CD14-positive monocyte (primary cell): ENCODE results near the gene ZNF652. TPM values are rescaled to one million over a fixed set of nuclear protein-coding genes. Genes with fewer than 3 reads are reported as not detected.

ENCODE experiments used
- DNase-seq, 3 donors: peaks; one replicate each; pipeline ENCODE4 v3.0.0-alpha.2; 2011 to 2022
- H2AFZ ChIP-seq: 2 replicates; pipeline ENCODE4 v1.6.0; 2012; ENCODE audit warnings: mild to moderate bottlenecking, low read depth, low read length, inconsistent platforms; ENCODE audit not compliant: insufficient read depth, poor library complexity, severe bottlenecking
- H3K27ac ChIP-seq, 2 donors: 1 replicate in 1 of 2; 2 replicates in 1 of 2; pipeline ENCODE4 v1.5.1; 2012 to 2013; ENCODE audit warnings: low read length in 2 of 2, control low read depth in 1 of 2, inconsistent platforms in 1 of 2, low read depth in 1 of 2, mild to moderate bottlenecking in 1 of 2
- H3K27me3 ChIP-seq, 2 donors: one replicate each; pipeline versions ENCODE4 v1.6.0 to v1.6.1; 2011 to 2013; ENCODE audit warnings: low read length in 2 of 2; ENCODE audit not compliant: control insufficient read depth in 2 of 2, insufficient read depth in 2 of 2
- H3K36me3 ChIP-seq, 2 donors: replicated peaks in 1 of 2; 1 replicate in 1 of 2; 2 replicates in 1 of 2; pipeline versions ENCODE4 v1.5.1 to v1.6.1; 2012 to 2013; ENCODE audit warnings: low read length in 2 of 2, control low read depth in 1 of 2, inconsistent platforms in 1 of 2, mild to moderate bottlenecking in 1 of 2; ENCODE audit not compliant: insufficient read depth in 2 of 2, control insufficient read depth in 1 of 2
- H3K4me1 ChIP-seq, 2 donors: 1 replicate in 1 of 2; 2 replicates in 1 of 2; pipeline versions ENCODE4 v1.5.1 to v1.6.1; 2012 to 2013; ENCODE audit warnings: low read length in 2 of 2, control low read depth in 1 of 2, inconsistent platforms in 1 of 2, mild to moderate bottlenecking in 1 of 2, moderate library complexity in 1 of 2; ENCODE audit not compliant: insufficient read depth in 2 of 2, control insufficient read depth in 1 of 2
- H3K4me2 ChIP-seq: replicated peaks from 2 replicates; pipeline ENCODE3; 2012; ENCODE audit warnings: low read length, moderate library complexity, mild to moderate bottlenecking; ENCODE audit not compliant: poor library complexity, severe bottlenecking; ENCODE audit errors: extremely low read depth
- H3K4me3 ChIP-seq, 3 experiments: fragments of 200-600 bp in 1 of 3; sonication (generic) in 1 of 3; replicated peaks in 1 of 3; 1 replicate in 2 of 3; 2 replicates in 1 of 3; pipeline ENCODE4 v1.5.1; 2011 to 2013; ENCODE audit warnings: low read length in 3 of 3, mild to moderate bottlenecking in 3 of 3, control low read depth in 2 of 3, low read depth in 2 of 3, inconsistent platforms in 1 of 3, moderate library complexity in 1 of 3
- H3K79me2 ChIP-seq: 2 replicates; pipeline ENCODE4 v1.6.0; 2012; ENCODE audit warnings: mild to moderate bottlenecking, control low read depth, inconsistent platforms, low read length, moderate library complexity; ENCODE audit not compliant: insufficient read depth
- H3K9ac ChIP-seq: 2 replicates; pipeline ENCODE4 v1.6.0; 2017; ENCODE audit warnings: low read length, mild to moderate bottlenecking; ENCODE audit not compliant: insufficient read depth, poor library complexity, severe bottlenecking
- H3K9me3 ChIP-seq, 2 donors: replicated peaks in 1 of 2; 1 replicate in 1 of 2; 2 replicates in 1 of 2; pipeline versions ENCODE4 v1.5.1 to v1.6.1; 2012 to 2013; ENCODE audit warnings: low read length in 2 of 2, control low read depth in 1 of 2; ENCODE audit not compliant: control insufficient read depth in 1 of 2, insufficient read depth in 1 of 2
- H4K20me1 ChIP-seq: 2 replicates; pipeline ENCODE4 v1.6.0; 2012; ENCODE audit warnings: mild to moderate bottlenecking, low read length, control low read depth, moderate library complexity; ENCODE audit not compliant: insufficient read depth
- H3K27ac Mint-ChIP-seq, 7 donors: one replicate each; pipeline ENCODE4 v1.8.0; 2020; ENCODE audit warnings: mild to moderate bottlenecking in 7 of 7, mixed read lengths in 7 of 7, moderate library complexity in 6 of 7, inconsistent platforms in 2 of 7
- H3K27me3 Mint-ChIP-seq, 3 donors: one replicate each; pipeline ENCODE4 v1.8.0; 2021 to 2022; ENCODE audit warnings: low read depth in 3 of 3, mild to moderate bottlenecking in 3 of 3, mixed read lengths in 3 of 3, moderate library complexity in 3 of 3, inconsistent platforms in 1 of 3
- H3K36me3 Mint-ChIP-seq, 2 donors: one replicate each; pipeline ENCODE4 v1.8.0; 2020; ENCODE audit warnings: mixed read lengths in 2 of 2, inconsistent platforms in 1 of 2, mild to moderate bottlenecking in 1 of 2
- H3K4me1 Mint-ChIP-seq: one replicate; pipeline ENCODE4 v1.8.0; 2020; ENCODE audit warnings: mild to moderate bottlenecking, mixed read lengths
- H3K4me3 Mint-ChIP-seq, 2 donors: one replicate each; pipeline ENCODE4 v1.8.0; 2020; ENCODE audit warnings: mild to moderate bottlenecking in 2 of 2, mixed read lengths in 2 of 2, moderate library complexity in 1 of 2
- H3K9me3 Mint-ChIP-seq, 7 donors: one replicate each; pipeline ENCODE4 v1.8.0; 2020 to 2022; ENCODE audit warnings: mixed read lengths in 7 of 7, mild to moderate bottlenecking in 6 of 7, moderate library complexity in 6 of 7, inconsistent platforms in 2 of 7
- CTCF ChIP-seq: fragments of 200-600 bp; IDR thresholded peaks from one replicate; pipeline ENCODE4 v1.8.0; 2022; ENCODE audit warnings: antibody characterized with exemption, mild to moderate bottlenecking
- WGBS: methylation state at CpG from one replicate; pipeline ENCODE4 v1.1.5; 2013; ENCODE audit warnings: missing lambda C conversion rate; ENCODE audit not compliant: insufficient coverage; 5-methylcytosine and 5-hydroxymethylcytosine counted together
- intact Hi-C, 2 donors: fragments of 100-400 bp; cut with micrococcal nuclease; formaldehyde crosslinking; loops; one replicate each; pipeline versions ENCODE4 v1.15.0 to v1.15.1; 2023
- polyA minus RNA-seq: library from RNA; depleted of rRNA, polyadenylated mRNA; stranded (reverse); fragments of >200 nt; gene quantifications from 2 replicates; pipeline ENCODE4 v1.2.3, GENCODE V29; 2012
- polyA plus RNA-seq, 3 donors: library from polyadenylated mRNA; depleted of rRNA in 1 of 3; unstranded in 2 of 3; stranded (reverse) in 1 of 3; fragments of 300-500 nt in 2 of 3; fragments of >200 nt in 1 of 3; fragmentation: Illumina TruSeq in 2 of 3; gene quantifications; 1 replicate in 2 of 3; 2 replicates in 1 of 3; pipeline ENCODE4 v1.2.3, GENCODE V29; 2012 to 2021
- total RNA-seq, 12 experiments: library from RNA in 1 of 12; stranded (reverse) in 1 of 12; fragments of 120-200 nt in 1 of 12; gene quantifications; one replicate each; pipeline ENCODE4 v1.2.4 and lab custom pipeline; 2013 to 2026; ENCODE audit warnings: mixed read lengths in 6 of 12, inconsistent platforms in 1 of 12

The ZNF652 gene
- total RNA-seq (2013) = 36.1 TPM
- polyA plus RNA-seq (10 to 100 TPM; 16.9 to 19.8 (median 18.8) TPM), polyA minus RNA-seq (12.5 and 19.5 TPM in 2 replicates), total RNA-seq (lab: John Stamatoyannopoulos, UW) (18.1 to 113 (median 63.4) reads per million in 11 experiments)

DNA sequence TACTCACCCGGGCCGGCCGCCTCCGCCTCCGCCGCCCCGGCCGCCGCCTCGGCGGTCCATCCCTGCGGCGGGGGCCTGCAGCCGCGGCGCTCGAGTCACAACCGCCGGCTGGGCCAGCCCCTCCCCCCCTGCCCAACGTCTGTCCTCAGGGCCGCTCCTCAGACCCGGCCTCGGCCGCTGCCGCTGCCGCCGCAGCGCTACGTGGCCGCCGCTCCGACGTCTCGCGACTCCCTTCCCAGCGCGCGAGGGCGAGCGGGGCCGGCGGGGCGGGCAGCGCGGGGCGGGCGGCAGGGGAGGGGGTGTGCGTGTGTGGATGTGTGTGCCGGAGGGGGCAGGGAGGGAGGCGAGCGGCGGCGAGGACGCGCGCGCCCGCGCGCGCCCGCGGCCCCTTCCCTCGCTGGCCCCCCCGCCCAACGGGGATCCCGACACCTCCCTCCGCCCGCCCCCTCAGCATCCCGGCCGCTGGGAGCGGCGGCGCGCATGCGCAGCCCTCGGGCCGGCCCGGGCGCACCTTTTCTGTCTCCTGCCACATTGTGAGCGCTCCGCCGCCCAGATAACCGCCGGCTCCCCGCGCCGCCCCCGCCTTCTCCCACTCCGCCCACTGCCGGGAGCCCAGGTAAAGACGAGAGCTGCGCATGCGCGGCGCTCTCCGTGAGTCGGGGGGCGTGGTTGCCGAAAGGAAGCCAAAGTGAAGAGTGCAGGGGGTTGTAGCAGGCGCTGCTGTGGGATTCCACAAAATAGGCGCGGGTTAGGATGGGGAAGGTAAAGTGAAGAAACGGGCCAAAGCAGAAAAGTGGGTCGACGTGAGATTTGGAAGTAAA lies at the start of gene ZNF652:
ZNF652 (minus strand) TSS at position 349 of the 821 bp plus-strand sequence. CDS start 44,525 bp downstream, outside the sequence.
- H3K36me3 Mint-ChIP-seq = peaks cover 0 to 5% of the 10 kb centered on the region in 2 donors
- peak within 1 kb of the TSS; percentile 94 to 98 (median 97) for H3K4me3 ChIP-seq
- H3K79me2 ChIP-seq = peaks cover 45% of the 10 kb centered on the region
- DNase-seq = peak; percentile 69 to 81 (median 73)
- peaks cover 0 to 3% (median 0%) of the 10 kb centered on the region in 7 donors for H3K9me3 Mint-ChIP-seq
- no peak for TF ChIP-seq CTCF
- peak within 1 kb of the TSS; percentile 75 to 89 for H3K27ac ChIP-seq
- no peaks in the 10 kb centered on the region for H3K9me3 ChIP-seq
- peak within 1 kb of the TSS; percentile 88 to 96 (median 95) for H3K27ac Mint-ChIP-seq
- peak within 1 kb of the TSS; percentile 90 for H3K4me2 ChIP-seq
- H4K20me1 ChIP-seq = peaks cover 41% of the 10 kb centered on the region
- H3K27me3 Mint-ChIP-seq = peaks cover 0 to 2% (median 0%) of the 10 kb centered on the region in 3 donors
- peak within 1 kb of the TSS; percentile 93 for H3K9ac ChIP-seq
- H3K4me1 ChIP-seq = peaks cover 36 to 42% of the 10 kb centered on the region in 2 donors
- no peaks in the 10 kb centered on the region for H3K27me3 ChIP-seq
- H2AFZ ChIP-seq = peak within 1 kb of the TSS; percentile 87
- H3K4me3 Mint-ChIP-seq = peak within 1 kb of the TSS; percentile 90 to 99
- intact Hi-C loops = loop anchor here (5.0 kb wide), 2 partner anchors 35 to 45 kb away; no protein-coding TSS in a partner anchor
- H3K4me1 Mint-ChIP-seq = peaks cover 45% of the 10 kb centered on the region
- H3K36me3 ChIP-seq = no peaks in the 10 kb centered on the region
- WGBS = under 1% methylated on average over 101 of the region's 106 CpGs

- Mint-ChIP-seq H3K36me3 (peaks cover 70 to 83% of the 10 kb centered on the region in 2 donors), H3K9me3 (no peaks in the 10 kb centered on the region), H3K4me1 (peaks cover 19% of the 10 kb centered on the region), H3K4me3 (no peak overlapping the region), H3K27ac (peak overlapping the region in 1 of 7 donors; percentile 55), H3K27me3 (peaks cover 0 to 2% (median 1%) of the 10 kb centered on the region in 3 donors)
- no peak overlapping the region for H2AFZ ChIP-seq
- 44% methylated on average over 11 of the region's 14 CpGs for WGBS
- H3K27ac ChIP-seq = no peak overlapping the region
- peaks cover 4 to 15% of the 10 kb centered on the region in 2 donors for H3K4me1 ChIP-seq
- H3K79me2 ChIP-seq = peaks cover 8% of the 10 kb centered on the region
- intact Hi-C loops = loop anchor here in 1 of 2 donors (2.0 kb wide), 1 partner anchor 146 kb away; no protein-coding TSS in a partner anchor
- H3K36me3 ChIP-seq = peaks cover 64 to 87% of the 10 kb centered on the region in 2 donors
- H3K27me3 ChIP-seq = no peaks in the 10 kb centered on the region
- no peaks in the 10 kb centered on the region for H4K20me1 ChIP-seq
- H3K9ac ChIP-seq = no peak overlapping the region
- no peak overlapping the region for H3K4me3 ChIP-seq
- no peak for TF ChIP-seq CTCF
- no peak for DNase-seq
- no peaks in the 10 kb centered on the region for H3K9me3 ChIP-seq
- H3K4me2 ChIP-seq = no peak overlapping the region
Measured at GRCh38 chr17:49409066-49409465, 47.0 kb upstream of the ZNF652 start.
